ENCODE measurements around the gene PARD3. TPM values are rescaled to one million over a fixed set of nuclear protein-coding genes. Genes with fewer than 3 reads are reported as not detected.

The PARD3 gene
- total RNA-seq, 3 donors from 2014 or later: 48.2 to 93.7 (median 60.6) TPM

- H3K27ac ChIP-seq: peak overlapping the region; percentile 20 to 38
- no peak for DNase-seq (ENCODE audit: low spot score in 2 of 2)
- no peaks in the 10 kb centered on the region for H3K27me3 ChIP-seq
- H3K9me3 ChIP-seq: no peaks in the 10 kb centered on the region
- intact Hi-C loops (cut with DNase I; ENCODE audit: low total_unique reads): no loop called here
- H3K4me1 ChIP-seq: peaks cover 0 to 7% of the 10 kb centered on the region in 2 donors
- no peak overlapping the region for H3K4me3 ChIP-seq
- no peaks in the 10 kb centered on the region for H3K36me3 ChIP-seq
- no peak for TF ChIP-seq CTCF (IDR thresholded peaks at IDR 0.05)
- TF ChIP-seq POLR2A (IDR thresholded peaks at IDR 0.05): no peak
- no peak for TF ChIP-seq POLR2AphosphoS5 (IDR thresholded peaks at IDR 0.05)
These were observed 93.8 kb downstream of the PARD3 start for GRCh38 chr10:34721208-34721840.

- peaks cover 0 to 7% of the 10 kb centered on the region in 2 donors for H3K4me1 ChIP-seq
- TF ChIP-seq CTCF (IDR thresholded peaks at IDR 0.05) (no peak), POLR2AphosphoS5 (IDR thresholded peaks at IDR 0.05) (no peak), POLR2A (IDR thresholded peaks at IDR 0.05) (no peak)
- intact Hi-C loops (cut with DNase I; ENCODE audit: low total_unique reads): loop anchor here (2.0 kb wide), 1 partner anchor 29 kb away; no protein-coding TSS in a partner anchor
- H3K27ac ChIP-seq: peak overlapping the region; percentile 30 to 44
- H3K9me3 ChIP-seq: no peaks in the 10 kb centered on the region
- H3K36me3 ChIP-seq: no peaks in the 10 kb centered on the region
- no peaks in the 10 kb centered on the region for H3K27me3 ChIP-seq
- peak in 1 of 2 donors; percentile 41 for DNase-seq (ENCODE audit: low spot score in 2 of 2)
- H3K4me3 ChIP-seq: no peak overlapping the region
These were observed 95.3 kb downstream of the PARD3 start for GRCh38 chr10:34719746-34720145.

DNA sequence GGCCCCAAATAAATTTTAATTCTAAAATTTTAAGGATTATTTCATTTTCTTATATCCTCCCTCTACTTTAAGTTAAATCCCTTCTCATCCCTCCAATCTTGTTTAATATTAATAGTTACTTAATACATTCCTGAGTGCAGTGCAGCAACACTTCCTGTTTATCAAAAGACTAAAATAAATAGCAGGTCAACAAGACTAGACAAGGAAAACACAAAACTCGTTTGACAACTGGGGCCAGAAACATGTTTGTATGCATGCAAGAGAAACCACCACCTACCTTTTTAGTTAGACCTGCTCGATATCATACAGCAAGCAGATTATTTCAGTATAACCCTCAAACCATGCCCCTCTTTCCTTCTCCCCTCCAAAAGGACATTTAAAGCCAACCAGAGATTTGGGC is 95.8 kb downstream of the PARD3 start:
- TF ChIP-seq POLR2A (IDR thresholded peaks at IDR 0.05): no peak
- no peak for TF ChIP-seq POLR2AphosphoS5 (IDR thresholded peaks at IDR 0.05)
- TF ChIP-seq CTCF (IDR thresholded peaks at IDR 0.05): no peak
- intact Hi-C loops (cut with DNase I; ENCODE audit: low total_unique reads): loop anchor here (2.0 kb wide), 1 partner anchor 29 kb away; no protein-coding TSS in a partner anchor

GRCh38 chr10:34717429-34717828 is 97.7 kb downstream of the PARD3 start:
- H3K4me1 ChIP-seq: no peaks in the 10 kb centered on the region
- no peaks in the 10 kb centered on the region for H3K27me3 ChIP-seq
- TF ChIP-seq POLR2AphosphoS5 (IDR thresholded peaks at IDR 0.05) (no peak), POLR2A (IDR thresholded peaks at IDR 0.05) (no peak), CTCF (IDR thresholded peaks at IDR 0.05) (no peak)
- intact Hi-C loops (cut with DNase I; ENCODE audit: low total_unique reads): no loop called here
- H3K27ac ChIP-seq: no peak overlapping the region
- no peaks in the 10 kb centered on the region for H3K9me3 ChIP-seq
- no peak overlapping the region for H3K4me3 ChIP-seq
- H3K36me3 ChIP-seq: no peaks in the 10 kb centered on the region
- no peak for DNase-seq (ENCODE audit: low spot score in 2 of 2)

More for the DNA sequence above, 95.8 kb downstream of the PARD3 start:
- H3K4me3 ChIP-seq: no peak overlapping the region
- no peaks in the 10 kb centered on the region for H3K27me3 ChIP-seq
- H3K4me1 ChIP-seq: peaks cover 0 to 7% of the 10 kb centered on the region in 2 donors
- no peaks in the 10 kb centered on the region for H3K36me3 ChIP-seq
- no peaks in the 10 kb centered on the region for H3K9me3 ChIP-seq
- DNase-seq (ENCODE audit: low spot score in 2 of 2): no peak
- peak overlapping the region; percentile 19 to 30 for H3K27ac ChIP-seq

DNA sequence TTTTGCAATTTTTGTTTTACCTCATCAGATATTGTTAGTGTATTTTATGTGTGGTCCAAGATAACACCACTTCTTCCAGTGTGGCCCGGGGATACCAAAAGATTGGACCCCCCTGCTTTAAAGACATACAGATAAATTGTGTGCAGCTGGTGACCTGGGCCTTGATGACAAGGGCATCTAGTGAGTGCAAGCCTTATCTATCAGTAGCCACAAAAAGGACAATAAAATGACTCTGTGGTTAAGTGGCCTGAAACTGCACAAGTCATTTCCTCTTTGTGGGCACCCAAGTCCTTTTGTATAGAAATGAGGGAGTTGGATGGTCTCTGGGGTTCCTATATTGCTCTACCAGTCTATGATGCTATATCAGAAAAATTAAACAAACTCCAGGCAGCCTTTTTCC is 98.1 kb downstream of the PARD3 start:
- no peak for TF ChIP-seq CTCF (IDR thresholded peaks at IDR 0.05)
- no peak for TF ChIP-seq POLR2A (IDR thresholded peaks at IDR 0.05)
- no peak for TF ChIP-seq POLR2AphosphoS5 (IDR thresholded peaks at IDR 0.05)
- no peaks in the 10 kb centered on the region for H3K36me3 ChIP-seq
- H3K27ac ChIP-seq: no peak overlapping the region
- H3K4me3 ChIP-seq: no peak overlapping the region
- H3K27me3 ChIP-seq: no peaks in the 10 kb centered on the region
- H3K9me3 ChIP-seq: no peaks in the 10 kb centered on the region
- intact Hi-C loops (cut with DNase I; ENCODE audit: low total_unique reads): no loop called here
- DNase-seq (ENCODE audit: low spot score in 2 of 2): no peak
- no peaks in the 10 kb centered on the region for H3K4me1 ChIP-seq
